Activated naive CD4-positive, alpha-beta T cell treated with anti-CD3 and anti-CD28 coated beads, Interleukin-2, amount 50 U/mL, for 24 hours (primary cell): Measurements from ENCODE around the gene HMCN1.
"Not testable (repeated sequence)": the region's sequence is repeated elsewhere in the genome, so short reads cannot be mapped to it uniquely, and the experiment has no call there.

Experiments used
- H3K27ac Mint-ChIP-seq: one replicate; pipeline ENCODE4 v1.8.0; 2021; ENCODE audit warnings: mild to moderate bottlenecking, mixed read lengths
- H3K27me3 Mint-ChIP-seq: one replicate; pipeline ENCODE4 v1.8.0; 2021; ENCODE audit warnings: mixed read lengths
- H3K36me3 Mint-ChIP-seq: one replicate; pipeline ENCODE4 v1.8.0; 2021; ENCODE audit warnings: mixed read lengths
- H3K4me1 Mint-ChIP-seq: one replicate; pipeline ENCODE4 v1.8.0; 2021; ENCODE audit warnings: mixed read lengths
- H3K4me3 Mint-ChIP-seq: one replicate; pipeline ENCODE4 v1.8.0; 2021; ENCODE audit warnings: mild to moderate bottlenecking, mixed read lengths
- H3K9me3 Mint-ChIP-seq: one replicate; pipeline ENCODE4 v1.8.0; 2021; ENCODE audit warnings: mixed read lengths

HMCN1 gene

DNA sequence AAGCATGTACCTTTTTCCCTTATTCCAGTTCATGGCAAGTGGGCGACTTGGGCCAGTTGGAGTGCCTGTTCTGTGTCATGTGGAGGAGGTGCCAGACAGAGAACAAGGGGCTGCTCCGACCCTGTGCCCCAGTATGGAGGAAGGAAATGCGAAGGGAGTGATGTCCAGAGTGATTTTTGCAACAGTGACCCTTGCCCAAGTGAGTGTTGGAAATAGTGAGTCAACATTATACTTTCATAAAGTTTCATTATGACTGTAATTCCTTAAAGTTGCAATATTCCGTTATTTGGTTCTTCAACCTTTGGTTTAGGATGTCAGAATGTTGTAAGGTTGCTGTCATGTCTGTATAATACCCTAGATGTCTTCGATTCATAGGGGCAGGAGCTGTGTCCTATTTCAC, 410.3 kb downstream of the HMCN1 start:
- Mint-ChIP-seq H3K9me3 (no peaks in the 10 kb centered on the region), H3K36me3 (no peaks in the 10 kb centered on the region)

DNA sequence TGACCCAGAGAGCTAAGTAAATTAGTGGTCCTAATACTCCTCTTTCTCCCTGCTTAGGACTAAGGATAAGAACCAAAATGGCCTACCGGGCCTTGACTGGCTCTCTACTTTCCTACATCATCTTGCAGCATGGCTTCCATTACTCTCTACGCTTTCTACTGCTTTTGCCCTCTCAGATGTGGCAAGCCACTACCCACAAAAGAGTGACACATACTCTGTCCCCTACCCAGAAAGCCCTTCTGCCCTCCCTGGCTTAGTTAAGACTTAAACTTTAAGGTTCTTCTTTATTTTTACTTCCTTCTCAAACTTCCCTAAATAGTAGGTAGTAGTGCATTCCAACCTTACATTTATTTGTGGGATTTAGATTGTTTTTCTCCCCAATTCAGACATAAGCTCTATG, 412.8 kb downstream of the HMCN1 start:
- H3K9me3 Mint-ChIP-seq: no peaks in the 10 kb centered on the region

More for the DNA sequence above, 410.3 kb downstream of the HMCN1 start:
- no peaks in the 10 kb centered on the region for H3K4me1 Mint-ChIP-seq
- H3K27me3 Mint-ChIP-seq: no peaks in the 10 kb centered on the region
- no peak overlapping the region for H3K27ac Mint-ChIP-seq
- no peak overlapping the region for H3K4me3 Mint-ChIP-seq

DNA sequence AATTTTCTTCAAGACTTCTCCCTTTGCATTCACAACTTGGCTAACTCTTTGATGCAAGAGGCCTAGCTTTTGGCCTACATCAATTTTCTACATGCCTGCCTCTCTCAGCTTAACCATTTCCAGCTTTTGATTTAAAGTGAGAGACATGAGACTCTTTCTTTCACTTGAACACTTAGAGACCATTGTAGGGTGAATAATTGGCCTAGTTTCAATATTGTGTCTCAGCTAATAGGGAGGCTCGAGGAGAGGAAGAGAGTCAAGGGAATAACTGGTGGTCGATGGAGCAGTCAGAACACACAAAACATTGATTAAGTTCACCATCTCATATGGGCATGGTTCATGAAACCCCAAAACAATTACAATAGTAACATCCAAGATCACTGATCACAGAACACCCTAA, 415.4 kb downstream of the HMCN1 start:
- Mint-ChIP-seq H3K27ac (no peak overlapping the region), H3K27me3 (no peaks in the 10 kb centered on the region), H3K36me3 (no peaks in the 10 kb centered on the region), H3K4me1 (no peaks in the 10 kb centered on the region), H3K4me3 (no peak overlapping the region), H3K9me3 (no peaks in the 10 kb centered on the region)

More for the DNA sequence above, 412.8 kb downstream of the HMCN1 start:
- Mint-ChIP-seq H3K27ac (no peak overlapping the region), H3K4me1 (no peaks in the 10 kb centered on the region), H3K36me3 (no peaks in the 10 kb centered on the region), H3K4me3 (no peak overlapping the region), H3K27me3 (no peaks in the 10 kb centered on the region)

DNA sequence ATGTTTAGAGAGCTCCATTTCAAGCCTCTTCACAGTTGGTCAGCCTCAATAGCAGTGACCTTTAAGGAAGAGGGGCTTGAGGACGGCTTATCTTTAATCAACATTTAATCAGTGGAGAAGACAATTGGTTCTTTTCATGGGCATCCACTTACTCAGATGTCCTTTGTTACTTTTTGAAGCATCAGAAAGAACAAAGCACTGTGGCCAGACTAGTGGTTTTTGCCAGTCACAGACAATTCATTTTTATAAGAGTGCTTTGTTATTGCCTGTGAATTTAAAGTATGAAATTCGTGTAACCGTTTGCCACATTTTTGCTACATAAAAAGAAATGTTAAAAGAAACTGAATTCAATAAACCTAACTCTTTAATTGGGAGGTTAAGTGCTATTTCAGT, 418.0 kb downstream of the HMCN1 start:
- Mint-ChIP-seq H3K27ac (no peak overlapping the region), H3K9me3 (no peaks in the 10 kb centered on the region), H3K27me3 (no peaks in the 10 kb centered on the region), H3K36me3 (no peaks in the 10 kb centered on the region), H3K4me3 (no peak overlapping the region), H3K4me1 (no peaks in the 10 kb centered on the region)

DNA sequence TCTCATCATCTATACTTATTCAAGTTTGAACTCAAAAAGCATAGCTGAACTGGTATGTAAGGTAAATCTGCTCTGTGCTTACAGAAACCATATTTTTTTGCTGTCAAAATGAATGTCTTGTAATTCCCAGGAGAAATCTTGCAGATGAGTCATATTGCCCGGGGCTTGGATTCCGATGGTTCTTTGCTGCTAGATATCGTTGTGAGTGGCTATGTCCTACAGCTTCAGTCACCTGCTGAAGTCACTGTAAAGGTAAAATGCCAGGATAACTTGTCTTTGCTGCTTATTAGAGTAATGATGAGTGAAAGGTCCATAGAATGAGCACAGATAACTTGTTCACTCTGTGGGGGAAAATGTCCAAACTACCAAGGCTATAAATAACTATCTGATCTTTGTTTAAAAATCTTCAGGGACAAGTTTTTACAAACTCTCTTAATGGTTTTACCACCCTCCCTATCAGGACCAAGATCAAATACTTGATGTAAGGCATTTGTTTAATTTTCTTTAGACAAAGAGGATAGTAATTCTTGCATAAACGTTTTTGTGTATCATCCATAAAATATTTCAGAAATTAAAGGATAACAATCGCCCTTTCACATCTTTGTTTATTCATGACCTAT, 418.5 kb downstream of the HMCN1 start:
- no peak overlapping the region for H3K27ac Mint-ChIP-seq
- no peaks in the 10 kb centered on the region for H3K4me1 Mint-ChIP-seq
- H3K4me3 Mint-ChIP-seq: no peak overlapping the region
- no peaks in the 10 kb centered on the region for H3K27me3 Mint-ChIP-seq
- H3K36me3 Mint-ChIP-seq: no peaks in the 10 kb centered on the region
- no peaks in the 10 kb centered on the region for H3K9me3 Mint-ChIP-seq

DNA sequence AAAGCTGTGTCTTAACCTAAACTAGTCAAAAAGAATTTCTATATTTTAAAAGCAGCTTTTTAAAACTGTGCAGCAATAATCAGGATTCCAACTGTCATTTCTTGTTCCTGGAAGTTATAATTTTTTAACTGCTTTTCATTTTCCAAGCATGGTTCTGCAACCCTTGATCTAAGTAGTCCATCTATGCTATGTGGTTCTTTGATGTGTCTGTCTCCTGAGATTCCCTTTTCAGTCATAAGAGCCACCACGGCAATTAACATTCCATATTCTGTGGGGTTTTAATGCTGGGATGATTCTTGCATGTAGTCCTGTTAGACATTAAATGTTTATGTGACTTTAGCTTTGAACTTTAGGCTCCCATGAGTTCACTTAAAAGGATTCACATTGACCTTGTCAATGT, 420.5 kb downstream of the HMCN1 start:
- no peaks in the 10 kb centered on the region for H3K27me3 Mint-ChIP-seq
- H3K27ac Mint-ChIP-seq: no peak overlapping the region
- H3K4me1 Mint-ChIP-seq: no peaks in the 10 kb centered on the region
- no peaks in the 10 kb centered on the region for H3K9me3 Mint-ChIP-seq
- no peaks in the 10 kb centered on the region for H3K36me3 Mint-ChIP-seq
- no peak overlapping the region for H3K4me3 Mint-ChIP-seq

DNA sequence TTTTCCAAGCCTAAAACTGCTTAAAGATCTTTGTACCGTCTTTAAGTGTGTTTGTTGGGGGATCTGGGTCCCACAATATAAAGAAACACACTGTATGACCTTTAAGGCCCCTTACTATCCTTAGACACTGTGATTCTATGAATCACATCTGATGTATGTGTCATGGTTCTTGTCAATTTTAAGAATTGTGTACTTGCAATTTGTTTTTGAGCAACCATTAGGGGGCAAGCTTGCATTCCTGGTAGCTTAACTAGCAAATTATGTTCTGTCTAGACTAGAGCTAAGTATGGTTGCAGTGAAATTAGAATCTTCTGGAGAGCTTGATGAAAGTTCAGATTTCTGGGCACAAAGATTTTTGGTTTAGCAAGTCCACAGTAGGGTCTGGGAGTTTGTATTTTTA, 421.4 kb downstream of the HMCN1 start:
- Mint-ChIP-seq H3K27ac (no peak overlapping the region), H3K9me3 (no peaks in the 10 kb centered on the region), H3K36me3 (no peaks in the 10 kb centered on the region)

DNA sequence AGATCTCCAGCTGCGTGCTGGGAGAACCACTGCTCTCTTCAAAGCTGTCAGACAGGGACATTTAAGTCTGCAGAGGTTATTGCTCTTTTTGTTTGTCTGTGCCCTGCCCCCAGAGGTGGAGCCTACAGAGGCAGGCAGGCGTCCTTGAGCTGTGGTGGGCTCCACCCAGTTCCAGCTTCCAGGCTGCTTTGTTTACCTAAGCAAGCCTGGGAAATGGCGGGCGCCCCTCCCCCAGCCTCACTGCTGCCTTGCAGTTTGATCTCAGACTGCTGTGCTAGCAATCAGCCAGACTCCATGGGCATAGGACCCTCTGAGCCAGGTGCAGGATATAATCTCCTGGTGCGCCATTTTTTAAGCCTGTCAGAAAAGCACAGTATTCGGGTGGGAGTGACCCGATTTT, 428.7 kb downstream of the HMCN1 start:
- not testable (repeated sequence) for H3K4me1 Mint-ChIP-seq

More for the DNA sequence above, 421.4 kb downstream of the HMCN1 start:
- no peak overlapping the region for H3K4me3 Mint-ChIP-seq
- no peaks in the 10 kb centered on the region for H3K4me1 Mint-ChIP-seq
- no peaks in the 10 kb centered on the region for H3K27me3 Mint-ChIP-seq

DNA sequence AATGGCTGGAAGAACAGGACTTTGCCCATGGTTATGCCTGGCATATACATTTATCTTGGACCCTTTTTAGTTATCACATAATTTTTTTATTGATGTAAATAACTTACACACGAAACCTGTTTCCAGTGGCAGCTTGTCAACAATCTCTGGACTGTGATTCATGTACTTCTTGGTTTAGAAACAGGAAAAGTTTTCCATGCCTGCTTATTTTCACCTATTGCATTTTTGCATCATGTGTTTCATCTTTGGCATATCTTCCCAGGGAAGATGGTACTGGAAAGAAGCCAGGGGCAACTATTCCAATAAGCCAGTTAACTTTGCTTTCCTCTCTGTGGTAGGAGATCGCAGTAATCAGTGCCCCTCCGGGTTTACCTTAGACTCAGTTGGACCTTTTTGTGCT, 430.6 kb downstream of the HMCN1 start:
- H3K4me3 Mint-ChIP-seq: no peak overlapping the region
- no peaks in the 10 kb centered on the region for H3K4me1 Mint-ChIP-seq
- peaks cover 12% of the 10 kb centered on the region for H3K27me3 Mint-ChIP-seq
- H3K9me3 Mint-ChIP-seq: no peaks in the 10 kb centered on the region
- no peaks in the 10 kb centered on the region for H3K36me3 Mint-ChIP-seq
- no peak overlapping the region for H3K27ac Mint-ChIP-seq

More for the DNA sequence above, 428.7 kb downstream of the HMCN1 start:
- H3K27ac Mint-ChIP-seq, H3K9me3 Mint-ChIP-seq, H3K27me3 Mint-ChIP-seq, H3K4me3 Mint-ChIP-seq, H3K36me3 Mint-ChIP-seq: not testable (repeated sequence)

DNA sequence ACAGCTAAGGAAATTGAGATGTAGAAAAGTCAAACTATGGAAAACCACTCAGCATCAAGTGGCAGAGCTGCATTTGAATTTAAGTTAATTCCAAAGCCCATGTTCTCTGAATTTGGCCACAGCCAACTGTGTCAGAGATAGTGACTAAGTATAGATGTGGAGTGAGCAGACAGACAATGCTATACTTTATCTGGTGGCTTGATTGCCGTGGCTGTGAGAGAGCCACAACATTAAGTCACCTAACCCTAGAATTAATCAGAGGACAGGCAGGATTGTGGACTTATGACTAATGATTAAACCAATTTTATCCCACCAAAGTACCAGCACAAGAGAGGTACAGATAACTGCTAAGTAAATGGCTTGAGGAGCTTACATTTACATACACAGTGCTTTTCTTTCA, 431.1 kb downstream of the HMCN1 start:
- Mint-ChIP-seq H3K36me3 (no peaks in the 10 kb centered on the region), H3K9me3 (no peaks in the 10 kb centered on the region), H3K27ac (no peak overlapping the region), H3K4me3 (no peak overlapping the region), H3K4me1 (no peaks in the 10 kb centered on the region), H3K27me3 (peaks cover 13% of the 10 kb centered on the region)

DNA sequence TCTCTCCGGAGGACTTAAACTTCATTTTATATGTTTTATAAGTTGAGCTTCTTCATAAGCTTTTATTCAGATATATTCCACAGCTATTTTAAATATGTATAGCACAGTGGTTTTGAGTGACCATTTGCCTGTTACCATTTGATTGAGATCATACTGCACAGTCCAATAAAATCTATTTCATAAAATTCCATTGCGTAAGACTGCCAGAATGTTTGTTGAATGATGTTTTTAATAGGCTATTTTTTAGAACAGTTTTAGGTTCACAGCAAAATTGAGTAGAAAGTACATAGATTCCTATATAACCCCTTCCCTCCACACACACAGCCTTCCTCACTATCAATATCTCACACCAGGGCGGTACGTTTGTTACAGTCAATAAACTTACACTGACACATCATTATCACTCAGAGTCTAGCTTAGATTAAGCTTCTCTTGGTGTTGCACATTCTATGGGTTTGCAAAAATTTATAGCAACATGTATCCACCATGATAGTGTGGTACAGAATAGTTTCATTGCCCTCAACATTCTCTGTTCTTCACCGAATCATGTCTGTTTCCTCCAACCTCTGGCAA, 433.0 kb downstream of the HMCN1 start:
- H3K9me3 Mint-ChIP-seq: no peaks in the 10 kb centered on the region
- peaks cover 11% of the 10 kb centered on the region for H3K27me3 Mint-ChIP-seq
- no peak overlapping the region for H3K27ac Mint-ChIP-seq
- H3K36me3 Mint-ChIP-seq: no peaks in the 10 kb centered on the region
- H3K4me1 Mint-ChIP-seq: no peaks in the 10 kb centered on the region
- no peak overlapping the region for H3K4me3 Mint-ChIP-seq

DNA sequence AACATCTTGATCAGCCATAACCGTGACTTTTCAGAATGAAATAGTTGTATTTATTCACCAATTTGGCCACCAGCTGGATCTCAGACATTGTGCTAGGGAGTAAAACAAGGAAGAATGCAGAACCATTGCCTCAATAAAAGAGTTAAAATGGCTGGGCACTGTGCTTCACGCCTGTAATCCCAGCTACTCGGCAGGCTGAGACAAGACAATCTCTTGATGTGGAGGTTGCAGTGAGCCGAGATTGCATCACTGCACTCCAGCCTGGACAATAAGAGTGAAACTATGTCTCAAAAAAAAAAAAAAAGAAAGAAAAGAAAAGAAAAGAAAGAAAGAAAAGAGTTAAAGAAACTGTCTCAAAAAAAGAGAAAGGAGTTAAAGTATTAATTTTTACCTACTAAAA, 441.4 kb downstream of the HMCN1 start:
- Mint-ChIP-seq H3K9me3 (no peaks in the 10 kb centered on the region), H3K36me3 (no peaks in the 10 kb centered on the region), H3K4me1 (no peaks in the 10 kb centered on the region), H3K27ac (no peak overlapping the region), H3K27me3 (peaks cover 11% of the 10 kb centered on the region), H3K4me3 (no peak overlapping the region)

DNA sequence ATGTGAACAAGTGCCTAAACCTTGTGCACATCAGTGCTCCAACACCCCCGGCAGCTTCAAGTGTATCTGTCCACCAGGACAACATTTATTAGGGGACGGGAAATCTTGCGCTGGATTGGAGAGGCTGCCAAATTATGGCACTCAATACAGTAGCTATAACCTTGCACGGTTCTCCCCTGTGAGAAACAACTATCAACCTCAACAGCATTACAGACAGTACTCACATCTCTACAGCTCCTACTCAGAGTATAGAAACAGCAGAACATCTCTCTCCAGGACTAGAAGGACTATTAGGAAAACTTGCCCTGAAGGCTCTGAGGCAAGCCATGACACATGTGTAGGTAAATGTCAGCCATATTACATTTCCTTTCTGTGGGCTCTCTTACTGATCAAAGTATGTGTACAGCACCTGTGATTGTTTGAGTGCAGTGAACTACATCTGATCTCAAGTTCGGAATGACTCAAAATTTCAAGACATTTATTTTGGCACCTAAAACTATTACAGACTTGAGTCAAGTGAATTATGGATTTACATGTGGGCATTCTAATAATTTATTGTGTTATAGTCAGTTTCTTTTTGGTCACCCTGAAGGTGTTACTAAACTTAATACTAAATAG, 444.3 kb downstream of the HMCN1 start:
- Mint-ChIP-seq H3K36me3 (no peaks in the 10 kb centered on the region), H3K9me3 (no peaks in the 10 kb centered on the region), H3K27ac (no peak overlapping the region), H3K4me3 (no peak overlapping the region), H3K4me1 (no peaks in the 10 kb centered on the region), H3K27me3 (peaks cover 14% of the 10 kb centered on the region)

DNA sequence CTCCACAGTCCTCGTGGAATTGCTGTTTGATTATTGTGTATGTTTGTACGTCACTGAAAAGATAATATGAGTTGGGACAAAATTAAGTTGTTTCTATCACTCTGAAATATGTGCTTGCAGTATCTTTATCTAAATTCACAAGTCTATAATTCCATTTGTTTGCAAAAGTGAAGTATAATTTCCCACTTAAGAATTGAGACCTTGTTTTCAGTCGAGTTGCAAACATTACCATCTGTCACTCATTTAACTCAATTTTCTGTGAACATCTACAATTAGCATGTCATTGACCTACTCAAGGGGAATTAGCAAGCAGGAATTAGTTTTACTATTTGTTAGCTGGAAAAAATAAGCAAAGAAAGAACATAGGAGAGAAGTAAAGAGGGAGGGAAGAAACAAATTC, 445.0 kb downstream of the HMCN1 start:
- H3K36me3 Mint-ChIP-seq: no peaks in the 10 kb centered on the region
- H3K27me3 Mint-ChIP-seq: peaks cover 11% of the 10 kb centered on the region
- H3K27ac Mint-ChIP-seq: no peak overlapping the region
- no peak overlapping the region for H3K4me3 Mint-ChIP-seq
- no peaks in the 10 kb centered on the region for H3K4me1 Mint-ChIP-seq
- H3K9me3 Mint-ChIP-seq: no peaks in the 10 kb centered on the region

DNA sequence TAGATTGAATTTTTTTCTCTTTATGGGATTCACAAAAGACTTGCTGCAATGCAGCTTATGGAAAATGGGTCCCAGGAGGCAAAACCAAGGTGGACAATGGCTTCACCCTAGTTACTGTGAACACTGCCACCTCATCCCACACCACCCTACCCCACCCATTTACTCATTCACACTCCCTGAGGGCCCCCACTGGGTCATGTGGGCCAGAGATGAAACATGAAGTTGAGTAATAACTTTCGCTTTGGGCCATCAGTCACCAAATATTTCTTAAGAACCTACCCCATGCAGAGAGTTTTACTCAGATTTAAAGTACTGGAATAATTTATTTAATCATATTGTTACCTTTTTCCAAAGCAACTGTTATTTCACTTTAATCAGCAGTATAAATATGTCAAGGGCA, 449.0 kb downstream of the HMCN1 start:
- Mint-ChIP-seq H3K9me3 (no peaks in the 10 kb centered on the region), H3K4me1 (no peaks in the 10 kb centered on the region), H3K4me3 (no peak overlapping the region), H3K27ac (no peak overlapping the region), H3K27me3 (peaks cover 8% of the 10 kb centered on the region), H3K36me3 (no peaks in the 10 kb centered on the region)

DNA sequence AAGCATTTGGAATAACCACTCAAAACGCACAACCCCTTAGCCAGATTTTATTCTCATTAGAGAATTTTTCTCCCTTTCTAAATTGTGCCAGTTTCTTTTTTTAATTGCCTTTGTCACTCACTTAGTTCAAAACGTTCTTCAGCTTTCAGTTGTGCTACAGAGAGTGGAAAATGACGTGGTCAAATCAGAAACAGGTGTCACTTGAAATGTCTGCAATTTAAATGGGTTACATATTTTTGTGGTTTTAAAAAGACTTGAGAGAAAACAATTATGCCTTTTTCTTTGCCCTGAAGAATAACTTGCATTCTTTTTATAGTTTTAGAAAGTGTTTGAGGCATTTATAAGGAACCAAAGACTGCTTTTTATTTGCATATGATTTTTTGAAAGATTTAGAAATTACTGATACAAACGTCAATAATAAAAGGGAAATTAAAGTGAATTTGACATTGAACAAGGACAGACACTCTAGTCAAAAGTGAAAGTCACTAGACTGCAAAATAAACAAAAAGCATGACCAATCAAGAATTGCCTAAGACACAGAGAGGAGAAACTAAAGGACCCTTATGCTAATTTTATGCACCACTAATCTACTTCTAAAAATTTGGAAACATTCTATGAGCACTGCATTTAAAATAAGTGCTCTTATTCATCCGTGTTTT, 449.9 kb downstream of the HMCN1 start:
- peaks cover 8% of the 10 kb centered on the region for H3K27me3 Mint-ChIP-seq
- no peaks in the 10 kb centered on the region for H3K36me3 Mint-ChIP-seq
- no peak overlapping the region for H3K4me3 Mint-ChIP-seq
- no peaks in the 10 kb centered on the region for H3K9me3 Mint-ChIP-seq
- H3K4me1 Mint-ChIP-seq: no peaks in the 10 kb centered on the region
- H3K27ac Mint-ChIP-seq: no peak overlapping the region
